ENCODE measurements around the gene DNAH12.
"Not testable (repeated sequence)": the region's sequence is repeated elsewhere in the genome, so short reads cannot be mapped to it uniquely, and the experiment has no call there.

DNA sequence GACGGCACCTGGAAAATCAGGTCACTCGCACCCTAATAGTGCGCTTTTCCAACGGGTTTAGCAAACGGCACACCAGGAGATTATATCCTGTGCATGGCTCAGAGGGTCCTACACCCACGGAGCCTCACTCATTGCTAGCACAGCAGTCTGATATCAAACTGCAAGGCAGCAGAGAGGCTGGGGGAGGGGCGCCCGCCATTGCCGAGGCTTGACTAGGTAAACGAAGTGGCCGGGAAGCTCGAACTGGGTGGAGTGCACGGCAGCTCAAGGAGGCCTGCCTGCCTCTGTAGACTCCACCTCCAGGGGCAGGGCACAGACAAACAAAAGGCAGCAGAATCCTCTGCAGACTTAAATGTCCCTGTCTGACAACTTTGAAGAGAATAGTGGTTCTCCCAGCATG, 67.0 kb downstream of the DNAH12 start:
- TF ChIP-seq POLR2A (IDR thresholded peaks at IDR 0.05) = not testable (repeated sequence)
- TF ChIP-seq, protein P1, sequence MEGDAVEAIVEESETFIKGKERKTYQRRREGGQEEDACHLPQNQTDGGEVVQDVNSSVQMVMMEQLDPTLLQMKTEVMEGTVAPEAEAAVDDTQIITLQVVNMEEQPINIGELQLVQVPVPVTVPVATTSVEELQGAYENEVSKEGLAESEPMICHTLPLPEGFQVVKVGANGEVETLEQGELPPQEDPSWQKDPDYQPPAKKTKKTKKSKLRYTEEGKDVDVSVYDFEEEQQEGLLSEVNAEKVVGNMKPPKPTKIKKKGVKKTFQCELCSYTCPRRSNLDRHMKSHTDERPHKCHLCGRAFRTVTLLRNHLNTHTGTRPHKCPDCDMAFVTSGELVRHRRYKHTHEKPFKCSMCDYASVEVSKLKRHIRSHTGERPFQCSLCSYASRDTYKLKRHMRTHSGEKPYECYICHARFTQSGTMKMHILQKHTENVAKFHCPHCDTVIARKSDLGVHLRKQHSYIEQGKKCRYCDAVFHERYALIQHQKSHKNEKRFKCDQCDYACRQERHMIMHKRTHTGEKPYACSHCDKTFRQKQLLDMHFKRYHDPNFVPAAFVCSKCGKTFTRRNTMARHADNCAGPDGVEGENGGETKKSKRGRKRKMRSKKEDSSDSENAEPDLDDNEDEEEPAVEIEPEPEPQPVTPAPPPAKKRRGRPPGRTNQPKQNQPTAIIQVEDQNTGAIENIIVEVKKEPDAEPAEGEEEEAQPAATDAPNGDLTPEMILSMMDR (IDR thresholded peaks at IDR 0.05 in 4 of 5, conservative IDR thresholded peaks at IDR 0.05 in 1 of 5) = not testable (repeated sequence)
